Measurements from ENCODE around the gene DCXR.
"Not testable (repeated sequence)": the region's sequence is repeated elsewhere in the genome, so short reads cannot be mapped to it uniquely, and the experiment has no call there.

Gene DCXR

DNA sequence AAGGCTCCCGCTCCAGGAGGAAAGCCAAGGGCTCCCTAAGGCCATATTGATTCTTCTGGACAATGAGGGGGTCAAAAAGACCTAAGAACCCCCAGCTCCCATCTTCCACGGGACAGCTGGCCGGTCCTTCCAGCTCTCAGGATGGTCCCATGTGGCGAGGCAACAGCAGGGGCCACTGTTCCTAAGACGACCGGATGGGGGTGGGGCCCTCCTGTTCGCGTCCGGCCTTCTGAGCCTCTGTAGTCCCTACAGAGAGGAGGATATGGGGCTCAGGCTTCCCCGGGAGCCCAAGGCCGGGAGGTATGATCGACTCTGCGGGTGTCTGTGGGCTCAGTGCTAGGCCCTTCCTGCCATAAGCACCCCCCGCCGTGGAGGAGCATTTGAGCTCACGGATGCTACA lies 6.0 kb upstream of the DCXR start:
- no peak overlapping the region for H3K4me3 ChIP-seq (ENCODE audit: low read depth, low read length)
- TF ChIP-seq, protein P1, sequence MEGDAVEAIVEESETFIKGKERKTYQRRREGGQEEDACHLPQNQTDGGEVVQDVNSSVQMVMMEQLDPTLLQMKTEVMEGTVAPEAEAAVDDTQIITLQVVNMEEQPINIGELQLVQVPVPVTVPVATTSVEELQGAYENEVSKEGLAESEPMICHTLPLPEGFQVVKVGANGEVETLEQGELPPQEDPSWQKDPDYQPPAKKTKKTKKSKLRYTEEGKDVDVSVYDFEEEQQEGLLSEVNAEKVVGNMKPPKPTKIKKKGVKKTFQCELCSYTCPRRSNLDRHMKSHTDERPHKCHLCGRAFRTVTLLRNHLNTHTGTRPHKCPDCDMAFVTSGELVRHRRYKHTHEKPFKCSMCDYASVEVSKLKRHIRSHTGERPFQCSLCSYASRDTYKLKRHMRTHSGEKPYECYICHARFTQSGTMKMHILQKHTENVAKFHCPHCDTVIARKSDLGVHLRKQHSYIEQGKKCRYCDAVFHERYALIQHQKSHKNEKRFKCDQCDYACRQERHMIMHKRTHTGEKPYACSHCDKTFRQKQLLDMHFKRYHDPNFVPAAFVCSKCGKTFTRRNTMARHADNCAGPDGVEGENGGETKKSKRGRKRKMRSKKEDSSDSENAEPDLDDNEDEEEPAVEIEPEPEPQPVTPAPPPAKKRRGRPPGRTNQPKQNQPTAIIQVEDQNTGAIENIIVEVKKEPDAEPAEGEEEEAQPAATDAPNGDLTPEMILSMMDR (conservative IDR thresholded peaks at IDR 0.05; ENCODE audit: low read depth, low read length) = no peak
- no peak for DNase-seq (ENCODE audit: low read depth)

DNA sequence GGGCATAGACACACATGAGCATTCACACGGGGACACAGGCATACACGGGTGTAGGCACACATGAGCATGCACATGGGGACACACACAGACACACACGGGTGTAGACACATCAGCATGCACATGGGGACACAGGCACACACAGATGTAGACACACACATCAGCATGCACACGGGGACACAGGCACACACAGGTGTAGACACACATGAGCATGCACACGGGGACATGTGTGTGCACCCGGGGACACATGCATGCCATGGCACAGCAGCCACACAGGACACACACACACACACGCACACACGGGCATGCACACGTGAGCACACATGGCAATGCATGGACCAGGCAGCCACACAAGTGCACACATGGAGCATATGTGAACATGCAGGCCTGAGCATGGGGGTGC lies 5.2 kb upstream of the DCXR start:
- DNase-seq (ENCODE audit: low read depth) = no peak
- H3K4me3 ChIP-seq (ENCODE audit: low read depth, low read length) = no peak overlapping the region
- TF ChIP-seq, protein P1 (conservative IDR thresholded peaks at IDR 0.05; ENCODE audit: low read depth, low read length) = no peak

DNA sequence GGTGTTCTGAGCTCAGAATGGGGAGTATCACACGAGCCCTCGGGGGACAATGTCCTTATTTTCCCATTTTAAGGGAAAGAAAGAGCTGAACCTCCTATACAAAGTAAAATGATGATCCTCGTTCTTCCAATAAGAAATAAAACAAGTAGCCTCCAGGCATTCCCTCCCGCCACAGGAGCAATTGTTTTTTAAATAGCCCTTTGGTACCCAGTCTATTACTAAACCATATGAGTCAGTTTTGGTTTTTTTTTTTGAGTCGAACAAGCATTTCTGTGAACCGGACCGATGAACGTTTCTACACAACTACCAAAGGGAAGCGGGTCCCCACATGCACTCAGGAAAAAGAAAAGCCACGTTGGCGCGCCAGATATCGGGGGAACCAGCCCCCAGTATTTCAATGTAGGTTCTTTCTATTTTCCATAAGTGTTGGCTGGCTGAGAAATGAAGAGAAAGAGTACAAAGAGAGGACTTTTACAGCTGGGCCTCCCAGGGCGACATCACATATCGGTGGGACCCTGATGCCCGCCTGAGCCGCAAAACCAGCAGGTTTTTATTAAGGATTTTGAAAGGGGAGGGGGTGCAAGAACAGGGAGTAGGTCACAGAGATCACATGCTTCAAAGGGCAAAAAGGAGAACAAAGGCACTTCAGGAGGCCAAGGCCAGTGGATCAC lies 3.8 kb upstream of the DCXR start:
- TF ChIP-seq, protein P1 (conservative IDR thresholded peaks at IDR 0.05; ENCODE audit: low read depth, low read length) = no peak
- peak; percentile 32 for DNase-seq (ENCODE audit: low read depth)
- H3K4me3 ChIP-seq (ENCODE audit: low read depth, low read length) = no peak overlapping the region

DNA sequence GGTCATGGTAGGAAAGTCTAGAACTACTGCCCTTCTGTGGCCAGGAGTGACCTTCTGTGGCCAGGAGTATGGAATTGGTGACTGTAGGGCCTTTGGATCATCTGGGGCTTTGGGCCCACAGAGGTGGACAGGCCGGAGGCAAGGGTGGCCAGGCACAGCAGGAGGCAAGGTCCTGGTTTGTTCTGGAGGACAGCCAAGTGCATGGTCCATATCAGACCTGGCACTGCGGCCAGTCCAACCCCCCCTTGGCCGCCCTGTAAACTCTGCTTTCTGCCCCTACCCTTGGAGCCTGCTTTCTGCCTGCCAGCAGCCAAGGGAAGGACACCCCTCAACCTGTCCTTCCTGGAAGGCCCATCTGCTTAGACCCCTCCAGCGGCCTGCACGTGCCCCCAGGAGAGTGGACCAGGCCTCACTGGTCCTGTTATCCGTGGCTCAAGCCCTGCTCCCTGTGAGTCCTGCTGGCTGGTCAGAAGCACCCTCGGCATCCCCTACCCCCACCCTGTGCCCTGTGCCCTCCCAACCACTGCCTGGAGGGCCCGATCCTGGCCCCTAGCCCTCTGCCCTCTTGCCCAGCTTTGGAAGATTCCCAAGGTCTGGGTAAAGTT lies 2.3 kb upstream of the DCXR start:
- no peak for DNase-seq (ENCODE audit: low read depth)
- H3K4me3 ChIP-seq (ENCODE audit: low read depth, low read length) = no peak overlapping the region
- TF ChIP-seq, protein P1 (conservative IDR thresholded peaks at IDR 0.05; ENCODE audit: low read depth, low read length) = no peak

DNA sequence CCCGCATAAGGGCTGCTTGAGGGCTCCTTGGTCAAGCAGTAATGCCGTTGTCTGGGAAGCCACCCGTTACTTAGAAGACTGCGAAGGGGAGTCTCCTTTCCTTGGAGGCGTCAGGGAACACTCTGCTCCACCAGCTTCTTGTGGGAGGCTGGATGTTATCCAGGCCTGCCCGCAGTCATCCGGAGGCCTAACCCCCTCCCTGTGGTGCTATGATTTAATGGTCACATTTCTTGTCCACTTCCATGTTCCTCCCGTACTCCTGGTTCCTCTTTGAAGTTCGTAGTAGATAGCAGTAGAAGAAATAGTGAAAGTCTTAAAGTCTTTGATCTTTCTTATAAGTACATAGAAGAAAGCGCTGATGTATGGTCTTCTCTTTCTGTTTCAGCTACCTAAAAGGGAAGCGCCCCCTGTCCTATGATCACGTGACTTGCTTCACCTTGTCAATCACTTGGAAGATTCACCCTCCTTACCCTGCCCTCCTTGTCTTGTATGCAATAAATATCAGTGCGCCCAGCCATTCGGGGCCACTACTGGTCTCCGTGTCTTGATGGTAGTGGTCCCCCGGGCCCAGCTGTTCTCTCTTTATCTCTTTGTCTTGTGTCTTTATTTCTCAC lies 1.4 kb upstream of the DCXR start:
- H3K4me3 ChIP-seq (ENCODE audit: low read depth, low read length); DNase-seq (ENCODE audit: low read depth): not testable (repeated sequence)

DNA sequence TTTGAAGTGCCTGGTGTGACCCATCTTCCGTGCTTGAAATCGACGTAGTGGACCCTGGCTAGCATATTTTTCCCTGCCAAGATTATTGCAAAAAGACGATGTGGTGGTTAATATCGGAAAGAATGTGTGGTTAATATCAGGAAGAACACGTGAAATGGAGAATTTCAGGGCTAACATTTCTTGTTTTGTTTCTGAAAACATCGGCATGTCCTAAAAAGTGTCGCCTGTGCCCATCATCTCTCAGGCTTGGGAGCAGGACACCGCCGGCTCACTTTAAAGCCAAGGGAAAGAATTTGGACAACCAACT lies 345 bp upstream of the DCXR start:
- peak overlapping the region; percentile 37 for H3K4me3 ChIP-seq (ENCODE audit: low read depth, low read length)
- TF ChIP-seq, protein P1 (conservative IDR thresholded peaks at IDR 0.05; ENCODE audit: low read depth, low read length) = no peak
- DNase-seq (ENCODE audit: low read depth) = no peak

DNA sequence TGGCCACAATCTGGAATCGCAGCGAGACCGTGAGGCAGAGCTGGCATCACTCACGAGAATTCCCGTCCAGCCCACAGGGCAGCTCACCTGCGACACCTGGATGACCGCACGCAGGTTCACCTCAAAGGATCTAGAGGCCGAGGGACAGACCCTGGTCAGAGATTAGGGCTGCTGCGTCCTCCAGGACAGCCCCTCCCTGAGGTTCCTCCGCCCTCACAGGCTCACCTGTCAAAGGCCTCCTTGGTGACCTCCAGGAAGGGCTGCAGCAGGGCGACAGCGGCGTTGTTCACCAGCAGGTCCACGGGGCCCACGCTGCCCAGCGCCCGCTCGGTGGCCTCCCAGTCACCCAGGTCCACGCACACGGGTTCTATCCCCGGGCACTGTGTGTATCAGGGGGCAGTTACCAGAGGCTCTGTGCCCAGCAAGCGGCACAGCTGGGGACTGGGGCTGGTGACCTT lies 834 bp downstream of the DCXR start:
- H3K4me3 ChIP-seq (ENCODE audit: low read depth, low read length) = peak overlapping the region; percentile 68
- no peak for DNase-seq (ENCODE audit: low read depth)
- TF ChIP-seq, protein P1 (conservative IDR thresholded peaks at IDR 0.05; ENCODE audit: low read depth, low read length) = no peak

All from choroid plexus epithelial cell (primary cell).